Naive thymus-derived CD4-positive, alpha-beta T cell (primary cell): ENCODE data around the gene FOLH1. TPM values are rescaled to one million over a fixed set of nuclear protein-coding genes. Genes with fewer than 3 reads are reported as not detected.
"Not testable (repeated sequence)": the region's sequence is repeated elsewhere in the genome, so short reads cannot be mapped to it uniquely, and the experiment has no call there.

Source experiments
- ATAC-seq: fragments of 150-1000 bp; cut with Tn5 transposase; 2 replicates; pipeline ENCODE4 v1.10.0; 2021; ENCODE audit warnings: mild to moderate bottlenecking, moderate library complexity
- CTCF ChIA-PET: fragments of 350-600 bp; sonication (Branson Sonifier 250); formaldehyde crosslinking; loops from one replicate; lab custom pipeline; 2021; ENCODE audit warnings: antibody characterized with exemption; lab: Charles Lee
- POLR2A ChIA-PET: fragments of 350-600 bp; sonication (Branson Sonifier 250); formaldehyde crosslinking; loops from one replicate; lab custom pipeline; 2021; ENCODE audit warnings: antibody characterized with exemption, inconsistent platforms; lab: Charles Lee
- DNase-seq, 9 donors: peaks; one replicate each; pipeline versions ENCODE4 v3.0.0 to v3.0.0-alpha.2; 2020 to 2022; ENCODE audit warnings: mixed read lengths in 1 of 9
- H3K27ac ChIP-seq: one replicate; pipeline ENCODE4 v1.7.0; 2013; ENCODE audit warnings: mild to moderate bottlenecking, low read depth, low read length, moderate library complexity
- H3K27me3 ChIP-seq, 2 donors: one replicate each; pipeline ENCODE4 v1.7.0; 2013; ENCODE audit warnings: low read length in 2 of 2, mild to moderate bottlenecking in 2 of 2, moderate library complexity in 2 of 2; ENCODE audit not compliant: control insufficient read depth in 2 of 2, insufficient read depth in 2 of 2
- H3K36me3 ChIP-seq, 3 experiments: 1 replicate in 2 of 3; 2 replicates in 1 of 3; pipeline ENCODE4 v1.7.0; 2013; ENCODE audit warnings: low read length in 3 of 3, mild to moderate bottlenecking in 3 of 3, moderate library complexity in 1 of 3; ENCODE audit not compliant: insufficient read depth in 3 of 3, control insufficient read depth in 2 of 3
- H3K4me1 ChIP-seq, 2 donors: one replicate each; pipeline ENCODE4 v1.7.0; 2013; ENCODE audit warnings: low read length in 2 of 2, mild to moderate bottlenecking in 2 of 2, moderate library complexity in 1 of 2; ENCODE audit not compliant: control insufficient read depth in 2 of 2, insufficient read depth in 2 of 2
- H3K4me3 ChIP-seq: 2 replicates; pipeline ENCODE4 v1.7.0; 2013; ENCODE audit warnings: mild to moderate bottlenecking, low read length
- H3K9me3 ChIP-seq, 3 experiments: 1 replicate in 2 of 3; 2 replicates in 1 of 3; pipeline ENCODE4 v1.7.0; 2013; ENCODE audit warnings: low read length in 3 of 3; ENCODE audit not compliant: control insufficient read depth in 2 of 3
- H3K27ac Mint-ChIP-seq, 9 donors: one replicate each; pipeline ENCODE4 v1.8.0; 2020 to 2022; ENCODE audit warnings: mixed read lengths in 9 of 9, mild to moderate bottlenecking in 8 of 9, moderate library complexity in 5 of 9, inconsistent platforms in 2 of 9
- H3K27me3 Mint-ChIP-seq, 5 donors: one replicate each; pipeline ENCODE4 v1.8.0; 2021 to 2022; ENCODE audit warnings: mixed read lengths in 5 of 5, mild to moderate bottlenecking in 1 of 5
- H3K36me3 Mint-ChIP-seq, 5 donors: one replicate each; pipeline ENCODE4 v1.8.0; 2020 to 2022; ENCODE audit warnings: mixed read lengths in 5 of 5, mild to moderate bottlenecking in 3 of 5, inconsistent platforms in 1 of 5
- H3K4me1 Mint-ChIP-seq, 7 donors: one replicate each; pipeline ENCODE4 v1.8.0; 2020 to 2022; ENCODE audit warnings: mixed read lengths in 7 of 7, mild to moderate bottlenecking in 3 of 7, inconsistent platforms in 1 of 7
- H3K4me3 Mint-ChIP-seq, 10 donors: one replicate each; pipeline ENCODE4 v1.8.0; 2020 to 2022; ENCODE audit warnings: mild to moderate bottlenecking in 10 of 10, mixed read lengths in 10 of 10, moderate library complexity in 6 of 10, inconsistent platforms in 2 of 10
- H3K9me3 Mint-ChIP-seq, 11 donors: one replicate each; pipeline ENCODE4 v1.8.0; 2020 to 2022; ENCODE audit warnings: mixed read lengths in 11 of 11, mild to moderate bottlenecking in 4 of 11, inconsistent platforms in 1 of 11, moderate library complexity in 1 of 11
- intact Hi-C, 2 donors: fragments of 100-400 bp; cut with micrococcal nuclease; formaldehyde crosslinking; loops; one replicate each; pipeline ENCODE4 v1.15.1; 2023
- polyA plus RNA-seq, 2 donors: library from polyadenylated mRNA; unstranded; fragments of 300-500 nt; fragmentation: Illumina TruSeq; gene quantifications; one replicate each; pipeline ENCODE4 v1.2.3, GENCODE V29; 2021
- total RNA-seq, 6 experiments: library from RNA in 5 of 6; stranded (reverse) in 5 of 6; gene quantifications; 1 replicate in 5 of 6; 2 replicates in 1 of 6; pipeline ENCODE4 v1.2.3 and lab custom pipeline; 2021 to 2026

FOLH1 gene
- total and polyA plus RNA-seq, 7 experiments from 2014 or later, result not detected

GRCh38 chr11:49206999-49207398, 1.4 kb downstream of the FOLH1 start:
- H3K9me3 Mint-ChIP-seq, CTCF ChIA-PET, H3K27ac ChIP-seq, H3K4me1 Mint-ChIP-seq, H3K4me1 ChIP-seq, H3K27ac Mint-ChIP-seq, ATAC-seq, DNase-seq, H3K4me3 ChIP-seq, POLR2A ChIA-PET, H3K27me3 ChIP-seq, H3K36me3 Mint-ChIP-seq, H3K36me3 ChIP-seq, H3K4me3 Mint-ChIP-seq, H3K9me3 ChIP-seq, intact Hi-C loops: not testable (repeated sequence)
- H3K27me3 Mint-ChIP-seq, result peaks cover 4 to 19% (median 14%) of the 10 kb centered on the region in 5 donors

DNA sequence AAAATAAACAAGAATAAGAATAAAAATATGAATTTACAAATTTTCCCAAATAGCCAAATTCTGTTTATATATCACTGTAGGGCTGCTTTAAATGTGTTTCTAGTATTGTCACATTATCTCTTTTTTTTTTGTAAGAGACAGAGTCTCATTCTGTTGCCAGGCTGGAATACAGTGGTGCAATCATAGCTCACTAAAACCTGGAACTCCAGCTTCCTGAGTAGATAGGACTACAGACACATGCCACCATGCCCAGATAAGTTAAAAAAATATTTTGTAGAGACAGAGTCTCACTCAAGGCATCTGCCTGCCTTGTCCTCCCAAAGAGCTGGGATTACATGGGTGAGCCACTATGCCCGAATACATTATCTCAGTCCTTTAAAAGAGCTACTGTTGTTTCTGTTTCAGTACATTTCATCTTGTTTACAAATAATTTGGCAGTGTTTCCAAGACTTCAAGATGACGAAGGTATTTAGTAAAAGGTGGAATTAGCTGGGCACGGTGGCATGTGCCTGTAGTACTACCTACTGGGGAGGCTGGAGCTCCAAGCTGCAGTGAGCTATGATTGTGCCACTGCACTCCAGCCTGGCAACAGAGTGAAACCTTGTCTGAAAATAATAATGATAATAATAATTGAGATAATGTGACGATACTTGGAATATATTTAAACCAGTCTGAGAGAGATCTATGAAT, 6.0 kb downstream of the FOLH1 start:
- Mint-ChIP-seq H3K36me3 (no peaks in the 10 kb centered on the region), H3K27me3 (peaks cover 0 to 5% (median 4%) of the 10 kb centered on the region in 5 donors)
- CTCF ChIA-PET, result no interaction called here

GRCh38 chr11:49196775-49197174, 11.6 kb downstream of the FOLH1 start:
- H3K27ac ChIP-seq, ATAC-seq, H3K4me3 Mint-ChIP-seq, H3K4me1 Mint-ChIP-seq, DNase-seq, CTCF ChIA-PET, intact Hi-C loops, POLR2A ChIA-PET, H3K4me3 ChIP-seq, H3K27me3 Mint-ChIP-seq, H3K9me3 ChIP-seq, H3K4me1 ChIP-seq, H3K27ac Mint-ChIP-seq, H3K36me3 ChIP-seq, H3K27me3 ChIP-seq, H3K36me3 Mint-ChIP-seq, H3K9me3 Mint-ChIP-seq: not testable (repeated sequence)

More for the DNA sequence above, 6.0 kb downstream of the FOLH1 start:
- Histone ChIP-seq H3K27me3 (no peaks in the 10 kb centered on the region), H3K36me3 (no peaks in the 10 kb centered on the region), H3K9me3 (no peaks in the 10 kb centered on the region), H3K4me1 (no peaks in the 10 kb centered on the region), H3K4me3 (no peak overlapping the region), H3K27ac (no peak overlapping the region)
- intact Hi-C loops, result no loop called here
- POLR2A ChIA-PET, result no interaction called here
- no peak for ATAC-seq
- Mint-ChIP-seq H3K9me3 (peaks cover 0 to 6% (median 0%) of the 10 kb centered on the region in 11 donors), H3K27ac (no peak overlapping the region), H3K4me1 (no peaks in the 10 kb centered on the region), H3K4me3 (no peak overlapping the region)
- no peak for DNase-seq

DNA sequence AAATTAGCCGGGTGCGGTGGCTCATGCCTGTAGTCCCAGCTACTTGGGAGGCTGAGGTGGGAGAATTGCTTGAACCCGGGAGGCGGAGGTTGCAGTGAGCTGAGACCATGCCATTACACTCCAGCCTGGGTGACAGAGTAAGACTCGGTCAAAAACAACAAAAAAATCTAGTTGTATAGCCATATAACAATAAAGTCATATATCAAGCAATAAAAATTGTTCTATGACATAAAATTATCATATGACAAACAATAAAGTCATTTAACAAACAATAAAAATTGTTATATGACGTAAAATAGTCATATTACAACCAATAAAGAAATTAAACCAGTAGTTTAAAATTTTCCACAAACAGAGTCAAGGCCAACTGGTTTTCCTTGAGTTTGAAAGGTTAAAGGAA, 12.4 kb downstream of the FOLH1 start:
- H3K4me1 ChIP-seq, DNase-seq, H3K36me3 ChIP-seq, H3K4me3 Mint-ChIP-seq, ATAC-seq, H3K9me3 ChIP-seq, H3K9me3 Mint-ChIP-seq, H3K4me1 Mint-ChIP-seq, H3K4me3 ChIP-seq, CTCF ChIA-PET, H3K27ac Mint-ChIP-seq, H3K27me3 Mint-ChIP-seq, intact Hi-C loops, H3K36me3 Mint-ChIP-seq, POLR2A ChIA-PET, H3K27ac ChIP-seq, H3K27me3 ChIP-seq: not testable (repeated sequence)

GRCh38 chr11:49190287-49190686, 18.1 kb downstream of the FOLH1 start:
- H3K27ac ChIP-seq, ATAC-seq, DNase-seq, H3K27me3 ChIP-seq, POLR2A ChIA-PET, H3K36me3 ChIP-seq, H3K4me1 ChIP-seq, H3K36me3 Mint-ChIP-seq, intact Hi-C loops, H3K27ac Mint-ChIP-seq, CTCF ChIA-PET, H3K4me3 Mint-ChIP-seq, H3K9me3 Mint-ChIP-seq, H3K4me1 Mint-ChIP-seq, H3K4me3 ChIP-seq, H3K27me3 Mint-ChIP-seq, H3K9me3 ChIP-seq: not testable (repeated sequence)

DNA sequence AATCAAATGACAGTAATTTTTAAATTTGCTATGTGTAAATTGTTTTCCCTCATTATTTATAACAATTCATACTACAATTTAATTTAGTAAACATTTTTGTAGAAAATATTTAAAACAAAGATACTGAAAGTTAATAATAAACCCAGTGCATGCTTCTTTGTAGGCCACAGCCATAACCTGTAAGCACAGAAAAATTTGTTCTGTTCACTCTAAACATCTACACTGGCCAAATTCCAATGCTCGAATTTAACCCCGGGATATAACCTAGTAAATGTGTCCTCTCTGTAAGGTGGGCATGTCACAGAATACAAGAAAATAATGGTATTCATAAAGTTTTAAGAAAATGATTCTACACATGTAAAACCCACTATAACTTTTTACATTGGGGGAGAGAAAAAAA, 22.2 kb downstream of the FOLH1 start:
- intact Hi-C loops, H3K9me3 Mint-ChIP-seq, DNase-seq, POLR2A ChIA-PET, H3K4me3 Mint-ChIP-seq, H3K36me3 Mint-ChIP-seq, CTCF ChIA-PET, H3K27me3 ChIP-seq, ATAC-seq, H3K4me1 ChIP-seq, H3K36me3 ChIP-seq, H3K4me1 Mint-ChIP-seq, H3K27ac Mint-ChIP-seq, H3K4me3 ChIP-seq, H3K27me3 Mint-ChIP-seq, H3K27ac ChIP-seq, H3K9me3 ChIP-seq: not testable (repeated sequence)

- H3K9me3 Mint-ChIP-seq, H3K27ac Mint-ChIP-seq, H3K4me3 Mint-ChIP-seq, H3K36me3 ChIP-seq, H3K4me1 Mint-ChIP-seq, DNase-seq, H3K4me3 ChIP-seq, ATAC-seq, H3K36me3 Mint-ChIP-seq, POLR2A ChIA-PET, H3K27ac ChIP-seq, H3K4me1 ChIP-seq, intact Hi-C loops, H3K27me3 ChIP-seq, H3K9me3 ChIP-seq, H3K27me3 Mint-ChIP-seq, CTCF ChIA-PET: not testable (repeated sequence)
Measured at GRCh38 chr11:49185597-49185996, 22.8 kb downstream of the FOLH1 start.
